Activated CD4-positive, alpha-beta T cell treated with anti-CD3 and anti-CD28 coated beads for 4 hours (primary cell): ENCODE measurements around the gene PLOD2.

Source experiments
- DNase-seq, 2 donors: peaks; one replicate each; pipeline ENCODE4 v3.0.0-alpha.2; 2020

PLOD2 gene

DNA sequence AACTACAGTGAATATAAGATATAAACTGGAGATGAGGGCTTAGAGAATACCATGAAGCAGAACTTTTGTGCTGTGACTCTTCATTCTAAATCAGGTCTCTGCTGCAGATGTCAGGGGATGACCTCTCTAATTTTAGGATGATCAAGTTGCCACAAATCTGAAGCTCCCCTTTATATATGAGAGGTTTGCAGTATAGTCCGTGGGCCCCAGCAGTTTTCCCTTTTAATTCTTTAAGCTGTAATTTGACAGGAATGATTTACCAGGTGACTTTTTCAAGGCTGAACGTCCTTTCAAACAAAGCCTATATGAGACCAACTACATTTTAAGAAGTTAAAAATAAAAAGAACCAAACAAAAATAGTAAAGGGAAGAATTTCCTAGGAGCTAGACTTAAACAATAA lies 4.9 kb upstream of the PLOD2 start:
- DNase-seq = no peak

DNA sequence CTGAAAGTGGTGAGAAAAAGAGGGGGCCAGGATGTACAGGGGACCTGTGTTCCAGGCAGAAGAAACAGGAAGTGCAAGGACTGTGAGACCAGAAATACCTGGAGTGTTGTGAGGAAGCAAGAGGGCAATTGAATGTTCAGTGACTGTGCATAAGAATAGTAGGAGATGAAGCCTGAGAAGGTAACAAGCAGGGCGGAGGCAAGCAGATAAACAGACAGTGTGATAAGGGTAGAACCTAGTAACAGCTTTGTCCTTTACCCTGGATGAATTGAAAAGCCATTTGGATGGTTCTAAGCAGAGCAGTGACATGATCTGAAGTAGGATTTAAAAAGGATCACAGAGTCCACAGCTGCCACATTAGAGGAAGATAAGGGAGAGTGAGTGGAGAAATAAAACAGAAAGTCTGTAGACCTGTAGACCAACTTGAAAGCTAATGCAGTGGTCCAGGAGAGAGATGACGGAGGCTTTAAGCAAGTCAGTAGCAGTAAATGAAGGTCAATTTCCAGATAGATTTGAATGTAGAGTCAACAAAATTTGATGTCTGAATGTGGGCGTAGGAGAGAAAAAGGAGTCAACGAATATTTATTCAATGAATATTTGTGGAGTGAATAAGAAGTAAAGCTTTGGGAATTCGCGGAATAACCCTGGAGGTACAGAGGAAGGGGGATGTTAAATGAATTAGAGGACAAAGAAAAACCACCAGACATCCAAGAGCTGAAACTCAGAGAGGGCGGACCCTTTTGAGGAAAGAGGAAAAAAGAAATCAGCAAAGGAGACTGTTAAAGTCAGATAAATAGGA lies 4.2 kb upstream of the PLOD2 start:
- no peak for DNase-seq

DNA sequence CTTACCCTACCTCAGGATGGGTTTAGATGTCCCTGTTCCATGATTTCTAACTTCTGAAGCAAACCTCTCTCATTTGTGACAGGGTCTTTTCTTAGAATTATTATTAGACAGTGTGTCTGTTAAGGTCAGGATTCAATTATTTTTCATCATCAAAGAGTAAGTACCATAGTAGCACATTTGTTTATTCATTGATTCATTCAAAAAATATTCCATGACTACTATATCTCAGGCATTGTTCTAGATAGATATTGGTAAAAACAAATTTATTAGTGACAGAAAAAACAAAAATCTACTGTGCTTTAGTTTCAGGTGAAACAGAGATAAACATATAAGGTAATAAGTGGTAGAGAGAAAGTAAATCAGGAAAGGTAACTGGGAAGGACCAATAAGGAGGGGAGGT lies 3.5 kb upstream of the PLOD2 start:
- no peak for DNase-seq

DNA sequence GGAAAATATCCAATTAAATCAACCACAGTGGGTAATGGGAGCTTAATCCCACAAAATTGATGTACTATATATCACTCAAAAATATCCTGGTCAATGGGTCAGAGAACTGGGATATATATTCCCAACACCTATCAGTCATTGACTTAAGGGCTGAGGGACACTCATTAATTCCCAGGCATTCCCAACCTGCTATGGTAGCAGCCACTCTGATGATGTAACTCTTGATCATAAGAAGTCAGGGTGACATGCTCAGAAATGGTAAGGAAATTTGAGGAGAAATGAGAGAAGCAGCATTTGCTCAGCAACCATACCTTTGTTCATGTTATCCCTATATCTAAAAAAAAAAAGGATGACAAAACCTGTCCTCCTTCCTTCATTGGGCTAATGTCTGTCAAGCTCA lies 3.1 kb upstream of the PLOD2 start:
- no peak for DNase-seq

DNA sequence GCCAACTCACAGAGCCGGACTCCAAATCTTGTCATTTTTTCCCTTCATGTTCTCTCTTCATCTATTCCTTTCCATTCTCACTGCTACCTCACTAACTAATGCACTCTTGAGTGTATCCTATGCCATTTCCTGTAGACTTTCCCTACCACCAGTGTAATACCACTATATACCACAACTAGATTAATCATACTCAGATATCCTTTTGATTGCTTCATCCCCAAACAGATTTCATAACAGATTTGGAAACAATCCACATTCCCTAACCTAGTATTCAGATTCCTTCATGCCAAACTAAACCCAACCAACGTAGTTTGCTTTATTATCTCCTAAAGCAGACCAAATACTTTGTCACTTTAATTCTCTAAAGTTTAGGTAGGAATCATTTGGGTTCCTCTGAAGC lies 2.6 kb upstream of the PLOD2 start:
- DNase-seq = no peak

DNA sequence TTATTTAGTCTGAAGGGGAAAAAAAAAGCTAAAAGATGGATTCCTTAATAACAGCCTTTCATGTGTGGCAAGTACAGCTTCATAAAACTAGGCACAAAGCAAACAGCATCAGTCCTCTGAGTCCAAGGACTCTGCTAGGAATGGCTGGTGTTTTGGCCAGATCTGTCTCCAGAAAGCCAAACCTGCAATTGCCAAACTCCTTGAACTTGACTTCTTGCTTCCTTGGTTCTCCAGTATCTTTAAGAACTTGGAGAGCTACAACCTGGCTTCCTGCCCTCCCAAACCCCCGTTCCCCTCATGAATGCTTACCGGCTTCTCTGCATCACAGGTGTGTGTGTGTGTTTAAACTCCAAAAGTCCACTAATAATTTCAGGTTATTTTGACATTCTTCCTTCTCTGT lies 1.6 kb upstream of the PLOD2 start:
- no peak for DNase-seq

DNA sequence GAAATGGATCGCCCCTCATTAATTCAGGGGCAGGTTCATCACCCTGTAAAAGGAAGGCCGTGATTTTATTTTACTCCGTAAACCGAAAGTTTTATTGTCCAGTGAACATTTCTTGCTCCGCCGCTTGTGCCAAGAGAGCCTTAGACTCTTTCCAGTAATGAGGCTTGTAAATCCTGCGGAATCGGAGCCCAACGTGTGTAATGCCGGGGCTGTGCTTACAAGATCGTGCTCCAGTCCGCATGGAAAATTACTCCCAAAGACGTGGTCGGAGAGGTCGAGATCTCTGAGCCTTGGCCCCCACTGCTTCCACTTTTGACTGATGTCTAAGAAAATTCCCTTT lies 649 bp upstream of the PLOD2 start:
- no peak for DNase-seq

DNA sequence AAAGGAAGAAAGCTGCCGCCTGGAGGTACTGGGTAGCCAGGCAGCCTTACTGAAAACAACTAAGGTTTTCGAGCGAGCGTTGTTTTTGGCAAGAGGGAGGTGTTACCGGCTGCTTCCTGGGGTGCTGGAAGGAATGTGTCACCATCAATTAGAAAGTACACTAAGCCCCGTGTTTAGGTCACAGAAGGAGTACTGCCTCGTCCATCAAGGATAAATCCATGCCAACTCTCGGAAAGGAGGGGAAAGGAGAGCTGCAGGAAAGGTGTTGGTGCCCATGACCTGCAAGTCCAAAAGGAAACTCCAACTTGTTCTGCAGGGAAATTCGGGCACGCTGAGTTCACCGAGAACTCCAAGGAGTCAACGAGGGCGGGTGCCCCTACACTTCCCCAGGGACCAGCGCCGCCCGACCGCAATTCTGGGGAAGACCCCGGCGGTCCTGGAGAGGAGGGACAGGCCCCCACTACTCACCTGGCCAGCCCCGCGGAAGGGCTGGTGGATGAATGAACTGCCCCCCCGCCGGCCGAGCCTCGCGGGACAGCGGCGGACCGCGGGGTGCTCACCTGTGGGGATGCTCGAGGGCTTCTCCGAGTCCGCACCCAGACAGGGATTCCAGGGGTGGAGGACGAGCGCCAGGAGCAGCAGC lies 542 bp downstream of the PLOD2 start:
- no peak for DNase-seq

DNA sequence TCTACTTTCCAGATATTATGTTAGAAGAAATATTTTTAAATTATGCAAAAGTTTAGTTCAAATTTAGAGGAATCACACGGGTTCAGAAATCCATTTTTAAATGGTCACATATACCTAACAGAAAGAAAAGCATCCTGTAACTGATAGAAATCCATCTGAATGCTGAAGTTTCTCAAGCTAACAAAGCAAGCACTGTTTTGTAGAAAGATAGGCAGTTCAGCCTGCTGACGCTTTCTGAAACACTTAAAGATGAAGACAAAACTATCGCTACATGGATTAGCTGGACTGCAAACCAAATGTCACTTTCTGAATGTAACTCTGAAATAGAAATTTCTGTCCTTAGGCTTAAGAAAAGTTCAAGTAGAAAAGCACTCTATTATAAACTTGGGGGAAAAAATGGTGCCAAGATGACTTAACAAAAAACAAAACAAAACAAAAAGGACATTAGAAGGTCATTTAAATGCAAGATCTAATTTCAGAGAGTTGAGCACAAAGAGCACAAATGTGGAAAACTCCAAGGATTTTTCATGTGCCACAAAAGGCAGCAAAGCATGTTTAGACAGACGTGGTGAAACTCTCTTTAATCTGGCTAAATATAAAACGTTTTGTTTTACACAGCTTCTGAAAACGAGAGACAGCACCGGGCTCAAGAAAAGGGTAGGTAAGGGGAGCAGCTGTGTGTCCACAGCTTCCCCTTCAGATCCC lies 1.2 kb downstream of the PLOD2 start:
- DNase-seq = no peak

DNA sequence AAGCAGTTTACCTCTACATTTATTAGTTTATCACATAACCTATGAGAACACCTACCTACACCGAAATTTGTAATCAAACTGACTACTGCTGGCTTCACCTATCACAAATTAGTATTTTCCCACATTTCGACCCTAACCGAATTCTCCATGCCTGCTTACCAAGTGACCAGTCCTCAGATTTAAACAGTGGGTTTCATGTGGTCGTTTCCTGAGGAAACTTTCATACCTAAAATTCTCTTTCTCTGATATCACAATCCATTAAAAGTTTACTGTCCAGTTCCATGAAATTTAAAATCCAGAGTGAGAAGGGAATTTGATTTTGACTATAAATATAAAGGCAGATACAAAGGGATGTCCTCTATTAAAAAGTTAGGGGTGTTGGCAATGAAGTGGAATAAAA lies 1.9 kb downstream of the PLOD2 start:
- DNase-seq = no peak

DNA sequence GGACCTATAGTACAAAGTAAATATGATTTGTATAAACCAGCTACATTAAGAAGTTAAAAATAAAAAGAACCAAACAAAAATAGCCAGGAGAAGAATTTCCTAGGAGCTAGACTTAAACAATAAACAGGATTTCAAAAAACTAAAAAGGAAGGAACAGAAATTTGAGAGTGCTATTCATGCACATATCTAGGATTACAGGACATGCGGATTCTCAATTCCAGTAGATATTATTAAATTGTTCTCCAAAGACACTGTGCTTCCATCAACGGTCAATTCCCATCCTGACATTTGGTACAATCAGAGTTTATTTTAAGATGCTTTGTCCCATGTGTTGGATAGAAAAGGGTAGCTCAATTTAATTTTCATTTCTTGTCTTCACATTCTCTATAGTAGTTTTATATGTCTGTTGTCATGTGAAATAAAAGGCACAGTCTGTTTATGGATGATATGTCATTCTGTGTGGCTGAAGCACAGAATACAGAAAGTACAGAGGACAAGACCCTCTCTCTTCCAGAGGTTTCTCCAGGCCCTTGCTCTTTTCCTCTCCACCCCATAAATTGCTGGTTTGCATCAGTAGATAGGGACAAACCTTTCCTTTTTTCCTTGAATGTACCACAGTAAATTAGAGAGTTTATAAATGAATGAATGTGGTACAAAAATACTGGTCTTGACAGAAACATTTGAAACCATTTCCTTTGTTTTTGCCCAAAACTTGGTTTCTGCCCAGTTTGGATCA lies 3.5 kb downstream of the PLOD2 start:
- no peak for DNase-seq

DNA sequence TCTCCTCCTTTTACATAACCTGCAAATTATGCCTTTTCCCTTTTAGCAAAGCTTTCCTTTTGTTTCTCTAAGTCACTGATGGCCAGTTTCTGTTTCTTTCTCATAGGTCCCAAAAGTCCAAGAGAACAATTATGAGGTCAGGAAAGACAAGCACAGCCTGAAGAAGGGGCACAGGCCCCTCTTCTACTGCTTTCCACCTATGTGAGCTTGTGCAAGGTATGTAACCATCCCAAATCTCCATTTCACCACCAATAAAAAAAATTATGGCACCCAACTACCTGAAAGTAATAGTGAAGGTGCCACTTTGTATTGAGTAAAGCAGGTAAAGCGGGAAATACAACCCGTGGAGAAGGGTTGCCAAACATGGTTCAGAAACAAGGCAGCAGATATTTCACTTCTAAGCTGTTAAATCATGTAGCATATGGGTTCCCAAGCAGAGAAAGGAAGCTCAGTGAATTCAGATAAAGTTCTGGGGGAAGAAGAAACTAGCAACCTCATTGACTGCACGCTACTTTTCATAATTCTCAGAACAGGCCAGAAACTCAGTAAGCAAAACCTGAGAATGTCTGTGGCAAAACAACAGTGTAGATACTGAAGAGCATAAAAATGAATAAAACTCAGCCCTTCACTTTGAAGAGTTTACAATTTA lies 4.2 kb downstream of the PLOD2 start:
- no peak for DNase-seq

DNA sequence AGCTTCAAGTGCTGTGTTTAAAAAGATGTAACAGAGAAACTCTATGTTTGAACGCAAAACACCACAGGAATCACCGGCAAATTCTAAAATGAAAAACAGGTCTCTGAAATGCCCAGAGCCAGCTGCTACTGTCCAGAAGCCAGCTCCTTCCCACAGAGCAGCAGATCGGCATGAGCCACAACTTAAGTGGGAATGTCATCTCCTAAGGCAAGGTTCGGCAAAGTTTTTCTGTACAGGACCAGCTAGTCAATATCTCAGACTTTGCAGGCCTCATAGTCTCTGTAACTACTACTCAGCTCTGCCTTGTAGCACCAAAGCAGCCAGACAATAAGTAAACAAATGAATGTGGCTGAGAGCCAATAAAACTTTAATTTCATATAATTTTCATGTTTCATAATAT lies 4.9 kb downstream of the PLOD2 start:
- DNase-seq = no peak

DNA sequence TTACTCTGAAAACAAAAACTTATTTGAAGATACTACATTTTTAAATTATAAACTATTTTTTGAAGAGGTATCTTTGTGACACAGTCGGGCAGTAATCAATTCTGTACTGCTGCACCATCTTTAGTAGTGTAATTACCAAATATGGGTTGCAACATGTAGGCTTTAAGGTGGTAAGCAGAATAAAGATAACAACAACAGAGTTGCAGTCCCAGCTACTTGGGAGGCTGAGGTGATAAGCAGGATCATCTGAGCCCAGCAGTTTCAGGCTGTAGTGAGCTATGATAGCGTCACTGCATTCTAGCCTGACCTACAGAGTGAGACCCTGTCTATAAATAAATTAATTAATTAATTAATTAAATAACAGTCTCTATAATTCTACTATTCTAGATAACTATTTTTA lies 6.0 kb downstream of the PLOD2 start:
- DNase-seq = no peak

DNA sequence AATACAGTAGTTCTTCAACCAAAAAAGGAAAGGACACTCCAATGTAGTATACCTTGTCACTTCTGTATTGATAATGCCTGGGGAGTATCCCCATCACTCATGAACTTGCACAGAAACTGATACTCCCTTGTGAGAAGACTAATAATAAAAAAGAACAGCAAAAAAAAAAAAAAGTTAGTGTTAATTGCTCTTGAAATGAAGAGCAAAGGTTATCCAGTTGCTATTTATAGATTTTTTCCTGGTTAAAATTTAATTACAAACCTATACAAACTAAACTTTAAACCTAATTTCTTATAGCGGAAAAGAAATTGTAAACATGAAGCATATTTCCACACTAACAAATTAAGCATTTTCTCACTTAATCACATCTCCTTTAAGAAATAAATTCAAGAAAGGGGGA lies 6.7 kb downstream of the PLOD2 start:
- DNase-seq = no peak

DNA sequence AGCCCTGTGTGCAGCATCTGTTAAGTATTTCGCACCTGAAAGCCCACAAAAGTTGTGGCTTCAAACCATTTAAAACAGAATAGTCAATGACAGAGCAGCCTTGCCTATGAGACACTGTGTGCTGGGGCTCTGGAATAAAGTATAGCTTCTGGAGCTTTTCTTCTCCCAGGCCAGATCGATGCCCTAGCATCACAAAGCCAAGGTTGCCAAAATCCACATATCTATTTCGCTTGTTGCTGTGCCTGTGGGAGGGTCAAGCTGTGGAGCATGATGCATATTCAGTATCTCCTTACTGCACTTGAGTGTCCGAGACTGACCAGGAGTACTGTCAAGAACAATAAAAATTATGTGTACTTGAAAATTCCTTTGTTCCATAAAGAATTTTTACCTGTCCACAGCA lies 7.6 kb downstream of the PLOD2 start:
- no peak for DNase-seq

DNA sequence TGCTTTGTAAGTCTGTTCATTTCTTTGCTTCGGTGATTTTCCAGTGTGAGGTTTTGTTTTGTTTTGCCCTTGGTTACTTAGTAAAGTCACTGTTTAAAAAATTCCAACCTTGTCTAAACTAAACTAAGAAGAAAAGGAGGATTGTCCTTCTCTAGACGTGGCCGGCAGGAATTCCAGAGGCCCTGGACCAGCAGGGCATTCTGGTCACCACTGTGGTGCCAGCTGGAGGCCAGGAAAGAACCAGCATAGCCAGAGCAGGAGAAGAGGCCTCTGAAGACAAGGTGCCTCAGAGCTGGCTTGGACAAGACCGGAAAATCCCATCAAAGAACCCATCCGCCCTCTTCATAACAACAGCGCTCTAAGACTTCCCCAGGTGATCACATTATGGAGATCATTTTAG lies 8.2 kb downstream of the PLOD2 start:
- no peak for DNase-seq

DNA sequence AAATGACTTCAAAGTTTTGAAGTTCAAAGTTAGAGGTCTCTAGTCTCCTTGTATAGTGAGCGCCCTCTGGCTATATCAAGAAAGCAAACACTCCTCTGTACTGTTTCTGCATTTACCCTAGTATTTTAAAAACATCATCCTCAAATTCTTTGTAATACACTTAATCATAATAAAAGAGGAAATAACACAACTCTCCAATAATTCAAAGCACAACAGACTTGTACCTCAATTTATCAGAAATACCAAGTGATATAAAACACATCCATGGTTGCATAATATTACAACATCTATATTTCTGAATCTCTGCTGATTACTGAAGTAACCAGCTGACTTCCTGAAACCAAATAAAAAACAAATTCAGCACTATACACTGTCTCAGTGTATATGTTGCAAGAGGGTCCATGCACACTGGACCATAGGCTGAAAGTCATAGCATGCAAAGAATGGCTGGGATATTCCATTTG lies 12.5 kb downstream of the PLOD2 start:
- no peak for DNase-seq

DNA sequence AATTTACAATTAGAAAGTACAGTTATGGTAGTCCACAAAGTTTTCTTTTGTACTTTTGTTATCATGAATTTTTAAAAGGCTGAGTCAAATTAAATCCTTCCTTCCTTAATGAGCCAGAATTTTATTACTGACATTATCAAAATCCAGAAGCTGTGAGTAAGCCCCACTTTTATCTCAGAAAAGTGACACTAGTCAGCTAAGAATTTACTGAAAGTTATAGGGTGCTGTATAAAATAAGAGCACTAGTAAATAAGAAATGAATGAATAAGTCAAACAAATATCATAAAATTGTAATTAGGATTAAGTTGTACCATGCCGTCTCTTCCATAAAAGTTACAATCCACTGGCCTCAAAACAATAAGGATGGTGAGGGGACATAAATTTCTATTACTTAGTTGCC lies 15.3 kb downstream of the PLOD2 start:
- no peak for DNase-seq

DNA sequence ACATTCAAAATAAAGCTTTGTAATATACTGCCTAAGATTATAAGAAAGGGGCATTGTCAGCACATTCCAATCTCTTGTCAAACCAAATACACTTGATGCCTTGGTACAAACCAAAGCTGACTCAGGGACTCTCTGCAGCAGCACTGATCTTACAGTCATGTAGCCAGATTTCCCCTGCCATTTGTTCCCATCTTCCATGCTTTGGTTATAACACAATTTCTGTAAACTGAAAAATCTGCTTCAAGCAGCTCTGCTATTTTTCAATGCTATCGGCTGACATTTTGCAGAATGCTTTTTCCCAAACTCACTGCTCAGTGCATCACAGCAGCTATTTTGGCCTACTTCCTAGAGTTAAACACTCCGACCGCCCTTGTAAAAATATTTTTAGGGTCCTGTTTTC lies 18.2 kb downstream of the PLOD2 start:
- no peak for DNase-seq

DNA sequence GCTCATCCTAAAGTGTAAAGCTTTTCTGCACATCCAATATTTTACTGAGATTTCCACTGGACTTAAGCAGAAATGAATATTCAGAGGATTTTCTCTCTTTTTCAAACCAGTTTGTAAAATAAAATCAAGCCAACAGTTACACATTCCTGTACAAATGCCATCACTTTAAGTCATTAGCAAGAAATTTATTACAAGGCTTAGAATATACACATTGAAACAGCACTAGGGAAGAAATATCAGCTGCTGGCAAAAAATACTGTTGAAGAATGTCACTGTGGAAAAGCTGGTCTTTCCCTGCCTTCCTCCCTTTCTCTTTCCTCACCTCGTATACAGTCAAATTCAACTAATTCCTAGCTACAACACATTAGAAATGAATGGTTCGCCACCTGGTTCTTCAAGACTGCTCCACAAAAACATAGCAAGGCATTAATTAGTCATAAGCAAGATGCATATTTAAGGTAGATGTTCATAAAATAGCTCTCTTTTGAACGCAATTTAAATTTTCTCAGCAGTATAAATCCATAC lies 21.3 kb downstream of the PLOD2 start:
- DNase-seq = no peak

DNA sequence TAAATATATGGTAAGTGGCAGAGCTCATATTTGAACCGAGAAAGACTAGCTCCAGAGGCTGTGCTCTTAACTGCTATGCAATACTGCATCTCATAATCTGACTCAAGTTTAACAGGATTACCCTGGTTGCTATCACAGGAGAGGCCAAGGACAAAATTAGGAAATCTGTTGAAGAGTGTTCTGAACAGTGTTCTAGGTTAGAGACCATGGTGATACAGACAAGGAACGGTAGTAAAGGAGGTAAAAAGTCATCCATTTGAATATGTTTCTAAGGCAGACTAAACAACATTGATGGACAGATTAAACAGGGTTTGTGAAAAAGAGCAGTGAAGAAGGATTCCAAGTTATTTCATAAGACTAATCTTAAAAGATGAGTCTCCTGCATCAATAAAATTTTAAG lies 22.1 kb downstream of the PLOD2 start:
- DNase-seq = no peak

DNA sequence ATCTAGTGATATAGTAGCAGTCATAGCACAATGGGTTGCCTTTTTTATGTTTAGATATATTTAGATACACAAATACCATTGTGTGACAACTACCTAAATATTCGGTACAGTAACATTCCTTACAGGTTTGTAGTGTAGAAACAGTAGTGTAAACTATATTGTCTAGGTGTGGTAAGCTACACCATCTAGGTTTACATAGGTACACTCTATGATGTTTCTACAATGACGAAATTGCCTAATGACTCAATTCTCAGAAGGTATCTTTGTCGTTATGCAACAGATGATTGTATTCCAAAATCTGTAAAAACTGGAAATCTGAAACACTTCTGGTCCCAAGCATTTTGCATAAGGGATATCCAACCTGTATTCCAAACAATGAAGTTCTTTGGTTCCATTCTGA lies 24.3 kb downstream of the PLOD2 start:
- no peak for DNase-seq
